ENCODE data around the gene MRTFA. TPM values are rescaled to one million over a fixed set of nuclear protein-coding genes. Genes with fewer than 3 reads are reported as not detected.
A peak's percentile ranks its signal among the peaks of the same experiment; 100 is the strongest.

The MRTFA gene
- total and polyA plus RNA-seq, 8 donors: 22.5 to 58.0 (median 26.5) TPM

DNA sequence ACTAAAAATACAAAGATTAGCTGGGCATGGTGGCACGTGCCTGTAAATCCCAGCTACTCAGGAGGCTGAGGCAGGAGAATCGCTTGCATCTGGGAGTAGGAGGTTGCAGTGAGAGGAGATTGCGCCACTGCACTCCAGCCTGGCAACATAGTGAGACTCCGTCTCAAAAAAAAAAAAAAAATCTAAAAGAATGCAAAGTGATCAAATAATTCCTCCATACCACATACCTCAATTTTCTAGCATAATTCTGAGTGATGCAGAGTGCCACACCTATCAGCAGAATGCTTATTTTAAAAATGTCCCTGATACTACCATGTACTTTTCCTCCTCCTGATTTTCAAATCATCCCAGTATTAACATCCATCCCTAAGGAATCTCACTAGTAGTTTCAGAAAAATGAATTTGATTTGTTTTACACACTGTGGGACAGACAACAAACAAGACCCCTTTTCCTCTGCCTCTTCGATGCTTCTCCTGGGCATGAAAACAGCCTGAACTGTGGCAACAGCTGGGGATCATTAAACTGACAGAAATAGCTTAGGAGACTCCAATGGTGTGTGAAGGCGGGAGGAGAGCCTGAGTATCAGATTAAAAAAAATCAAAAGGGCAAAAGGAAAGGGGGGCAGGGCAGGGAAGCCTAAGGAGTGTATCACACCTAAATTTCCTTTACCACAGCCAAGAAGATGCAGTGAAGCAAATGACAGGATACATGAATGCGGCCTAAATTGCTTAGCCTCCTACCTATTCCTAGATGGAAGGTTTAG, 151.4 kb downstream of the MRTFA start:
- no peak overlapping the region for H3K4me3 ChIP-seq
- peak in 2 of 4 donors; percentile 54 to 69 for DNase-seq
- H3K27me3 ChIP-seq: no peaks in the 10 kb centered on the region
- H3K36me3 ChIP-seq: no peaks in the 10 kb centered on the region
- peaks cover 11 to 72% of the 10 kb centered on the region in 2 donors for H3K4me1 ChIP-seq
- no peak for ATAC-seq
- no peaks in the 10 kb centered on the region for H3K9me3 ChIP-seq
- intact Hi-C loops (cut with DNase I): loop anchor here in 1 of 2 donors (10.0 kb wide), 1 partner anchor 50 kb away; no protein-coding TSS in a partner anchor
- H3K27ac ChIP-seq: peak overlapping the region; percentile 21 to 51
- TF ChIP-seq, protein P1, sequence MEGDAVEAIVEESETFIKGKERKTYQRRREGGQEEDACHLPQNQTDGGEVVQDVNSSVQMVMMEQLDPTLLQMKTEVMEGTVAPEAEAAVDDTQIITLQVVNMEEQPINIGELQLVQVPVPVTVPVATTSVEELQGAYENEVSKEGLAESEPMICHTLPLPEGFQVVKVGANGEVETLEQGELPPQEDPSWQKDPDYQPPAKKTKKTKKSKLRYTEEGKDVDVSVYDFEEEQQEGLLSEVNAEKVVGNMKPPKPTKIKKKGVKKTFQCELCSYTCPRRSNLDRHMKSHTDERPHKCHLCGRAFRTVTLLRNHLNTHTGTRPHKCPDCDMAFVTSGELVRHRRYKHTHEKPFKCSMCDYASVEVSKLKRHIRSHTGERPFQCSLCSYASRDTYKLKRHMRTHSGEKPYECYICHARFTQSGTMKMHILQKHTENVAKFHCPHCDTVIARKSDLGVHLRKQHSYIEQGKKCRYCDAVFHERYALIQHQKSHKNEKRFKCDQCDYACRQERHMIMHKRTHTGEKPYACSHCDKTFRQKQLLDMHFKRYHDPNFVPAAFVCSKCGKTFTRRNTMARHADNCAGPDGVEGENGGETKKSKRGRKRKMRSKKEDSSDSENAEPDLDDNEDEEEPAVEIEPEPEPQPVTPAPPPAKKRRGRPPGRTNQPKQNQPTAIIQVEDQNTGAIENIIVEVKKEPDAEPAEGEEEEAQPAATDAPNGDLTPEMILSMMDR (IDR thresholded peaks at IDR 0.05): no peak

DNA sequence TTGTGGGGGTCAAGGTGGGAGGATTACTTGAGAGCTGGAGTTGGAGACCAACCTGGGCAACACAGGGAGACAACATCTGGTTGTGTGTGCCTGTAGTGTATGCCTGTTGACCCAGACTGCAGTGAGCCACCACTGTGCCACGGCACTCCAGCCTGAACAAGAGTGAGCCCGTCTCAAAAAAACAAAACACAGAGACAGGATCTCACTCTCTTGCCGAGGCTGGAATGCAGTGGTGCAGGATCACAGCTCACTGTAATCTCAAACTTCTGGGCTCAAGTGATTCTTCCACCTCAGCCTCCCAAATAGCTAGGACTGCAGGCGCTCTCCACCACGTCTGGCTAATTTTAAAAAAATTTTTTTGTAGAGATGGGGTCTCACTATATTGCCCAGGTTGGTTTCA, 153.6 kb downstream of the MRTFA start:
- Histone ChIP-seq H3K27me3 (no peaks in the 10 kb centered on the region), H3K9me3 (no peaks in the 10 kb centered on the region), H3K4me3 (no peak overlapping the region), H3K4me1 (peaks cover 18 to 84% of the 10 kb centered on the region in 2 donors), H3K36me3 (no peaks in the 10 kb centered on the region), H3K27ac (no peak overlapping the region)
- TF ChIP-seq, protein P1 (IDR thresholded peaks at IDR 0.05): no peak
- intact Hi-C loops (cut with DNase I): loop anchor here in 1 of 2 donors (10.0 kb wide), 1 partner anchor 48 kb away; no protein-coding TSS in a partner anchor
- ATAC-seq: no peak
- DNase-seq: no peak

DNA sequence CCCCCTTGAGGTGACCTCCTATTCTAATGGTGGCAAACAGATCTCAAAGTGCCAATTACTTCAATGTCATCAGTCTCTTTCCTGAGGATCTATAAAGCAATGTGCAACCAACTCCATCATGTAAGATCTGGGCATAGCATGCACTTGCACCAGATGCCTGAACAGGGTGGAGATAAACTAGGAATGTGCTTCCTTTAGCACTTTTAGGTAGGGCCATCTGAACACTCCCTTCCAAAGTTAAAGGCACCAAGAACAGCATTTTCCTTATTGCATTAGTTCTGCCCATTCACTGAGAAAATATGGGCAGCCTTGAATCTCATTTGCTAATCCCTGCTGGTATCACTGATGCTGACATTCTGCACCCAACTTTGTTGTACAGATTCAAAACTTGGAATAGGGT, 154.1 kb downstream of the MRTFA start:
- TF ChIP-seq, protein P1 (IDR thresholded peaks at IDR 0.05): no peak
- ATAC-seq: peak; percentile 50
- no peak for DNase-seq
- Histone ChIP-seq H3K36me3 (no peaks in the 10 kb centered on the region), H3K27me3 (no peaks in the 10 kb centered on the region), H3K9me3 (no peaks in the 10 kb centered on the region), H3K27ac (no peak overlapping the region), H3K4me3 (no peak overlapping the region), H3K4me1 (peaks cover 19 to 84% of the 10 kb centered on the region in 2 donors)
- intact Hi-C loops (cut with DNase I): loop anchor here in 1 of 2 donors (10.0 kb wide), 1 partner anchor 48 kb away; no protein-coding TSS in a partner anchor

DNA sequence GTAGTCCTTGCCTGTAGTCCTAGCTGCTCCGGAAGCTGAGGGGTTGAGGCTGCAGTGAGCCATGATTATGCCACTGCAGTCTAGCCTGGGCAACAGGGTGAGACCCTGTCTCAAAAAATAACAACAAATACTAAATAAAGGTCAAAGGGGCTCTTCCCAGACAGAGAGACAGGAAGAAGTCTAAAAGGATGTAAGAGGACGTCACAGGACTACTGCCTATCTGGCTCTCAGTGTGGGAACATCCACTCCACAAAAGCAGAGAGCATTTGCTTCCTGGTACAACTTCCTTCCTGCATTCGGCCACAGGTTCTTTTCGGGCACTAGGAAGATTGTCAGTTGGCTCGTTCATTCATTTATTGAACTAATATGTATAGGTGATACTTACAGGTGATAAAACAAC, 155.5 kb downstream of the MRTFA start:
- no peak for DNase-seq
- peaks cover 12 to 84% of the 10 kb centered on the region in 2 donors for H3K4me1 ChIP-seq
- H3K9me3 ChIP-seq: no peaks in the 10 kb centered on the region
- ATAC-seq: peak; percentile 35
- intact Hi-C loops (cut with DNase I): loop anchor here in 1 of 2 donors (10.0 kb wide), 1 partner anchor 46 kb away; no protein-coding TSS in a partner anchor
- H3K36me3 ChIP-seq: no peaks in the 10 kb centered on the region
- H3K27ac ChIP-seq: no peak overlapping the region
- no peak overlapping the region for H3K4me3 ChIP-seq
- H3K27me3 ChIP-seq: no peaks in the 10 kb centered on the region
- TF ChIP-seq, protein P1 (IDR thresholded peaks at IDR 0.05): no peak

DNA sequence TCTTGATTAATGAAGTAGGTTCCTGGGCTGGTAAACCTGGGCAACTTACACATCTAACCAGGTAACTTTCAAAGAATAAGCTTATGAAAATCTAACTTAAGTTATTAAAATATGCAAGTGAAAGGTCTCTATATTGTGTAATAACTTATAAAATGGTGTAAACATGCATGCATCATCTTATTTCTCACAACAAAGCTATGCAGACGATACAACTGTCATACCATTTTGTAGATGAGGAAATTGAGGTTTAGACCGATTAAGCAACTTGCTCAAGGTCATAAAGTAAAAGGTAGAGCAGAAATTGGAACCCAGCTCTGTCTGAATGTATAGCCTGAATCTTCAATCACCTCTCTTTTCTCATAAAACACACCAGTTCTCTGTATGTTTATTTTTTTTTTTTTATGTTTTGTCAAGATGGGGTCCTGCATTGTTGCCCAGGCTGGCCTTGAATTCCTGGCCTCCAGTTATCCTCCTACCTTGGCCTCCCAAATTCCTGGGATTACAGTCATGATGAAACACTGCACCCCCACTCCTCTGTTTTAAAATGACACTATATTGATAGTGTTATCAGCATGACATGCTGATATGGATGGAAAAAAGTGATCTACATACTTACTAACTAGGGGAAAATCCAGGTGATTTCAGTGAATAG, 156.5 kb downstream of the MRTFA start:
- DNase-seq (no peak), ATAC-seq (no peak)
- intact Hi-C loops (cut with DNase I): loop anchor here in 1 of 2 donors (10.0 kb wide), 1 partner anchor 45 kb away; no protein-coding TSS in a partner anchor
- H3K36me3 ChIP-seq: no peaks in the 10 kb centered on the region
- no peaks in the 10 kb centered on the region for H3K9me3 ChIP-seq
- H3K4me3 ChIP-seq: no peak overlapping the region
- H3K4me1 ChIP-seq: peaks cover 8 to 76% of the 10 kb centered on the region in 2 donors
- H3K27ac ChIP-seq: no peak overlapping the region
- TF ChIP-seq, protein P1 (IDR thresholded peaks at IDR 0.05): no peak
- H3K27me3 ChIP-seq: no peaks in the 10 kb centered on the region

Data from left lung (tissue), 10 donors.